HG03045 (cell line): ENCODE results near the gene OR6B2.

Experiments
- ATAC-seq: cut with Tn5 transposase; IDR thresholded peaks from one replicate; pipeline ENCODE4 v1.9.1; 2021; ENCODE audit warnings: mild to moderate bottlenecking, moderate library complexity; ENCODE audit not compliant: unreplicated experiment

OR6B2 gene

DNA sequence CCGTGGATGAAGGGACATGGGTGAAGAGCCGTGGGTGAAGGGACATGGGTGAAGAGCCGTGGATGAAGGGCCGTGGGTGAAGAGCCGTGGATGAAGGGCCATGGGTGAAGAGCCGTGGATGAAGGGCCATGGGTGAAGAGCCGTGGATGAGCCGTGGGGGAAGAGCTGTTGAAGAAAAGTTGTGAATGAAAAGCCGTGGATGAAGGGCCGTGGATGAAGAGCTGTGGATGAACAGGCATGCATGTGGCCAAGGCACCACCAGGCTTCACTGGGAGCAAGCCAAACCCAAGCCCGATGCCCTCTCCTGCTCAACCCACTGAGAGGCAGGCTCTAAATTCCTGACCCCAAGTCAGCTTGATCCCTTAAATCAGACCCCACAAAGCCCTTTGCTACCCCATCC is 12.5 kb upstream of the OR6B2 start:
- ATAC-seq = no peak

DNA sequence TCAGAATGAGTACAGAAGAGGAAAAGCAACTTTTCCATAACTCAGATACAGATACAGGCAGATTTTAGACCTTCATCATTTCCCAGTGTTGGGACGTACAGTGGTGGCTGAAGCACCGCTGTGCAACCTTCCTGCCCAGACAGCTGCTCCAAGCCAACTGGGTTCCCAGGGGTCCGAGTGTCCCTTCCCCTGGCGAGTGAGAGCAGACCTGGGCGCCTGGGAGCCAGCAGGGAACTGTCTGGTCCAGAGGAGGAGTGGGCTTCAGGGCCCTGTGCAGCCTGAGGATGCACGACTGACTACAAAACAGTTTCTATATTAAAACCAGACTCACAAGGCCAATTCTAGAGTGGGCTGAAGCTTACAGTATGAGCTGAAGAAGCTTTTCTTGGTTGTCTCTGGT is 11.1 kb upstream of the OR6B2 start:
- ATAC-seq = no peak

DNA sequence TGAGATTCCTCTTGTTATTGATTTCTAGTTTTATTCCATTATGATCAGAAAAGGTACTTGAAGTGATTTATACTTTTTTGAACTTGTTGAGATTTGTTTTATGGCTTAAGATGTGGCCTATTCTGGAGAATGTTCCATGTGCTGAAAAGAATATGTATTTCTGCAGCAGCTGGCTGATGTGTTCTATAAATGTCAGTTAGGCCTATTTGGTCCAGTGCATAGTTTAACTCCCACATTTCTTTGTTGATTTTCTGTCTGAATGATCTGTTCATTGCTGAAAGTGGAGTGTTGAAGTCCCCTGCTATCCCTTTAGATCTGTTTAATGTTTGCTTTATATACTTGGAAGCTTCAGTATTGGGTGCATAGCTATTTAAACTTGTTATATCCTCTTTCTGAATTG is 7.1 kb upstream of the OR6B2 start:
- ATAC-seq = no peak

DNA sequence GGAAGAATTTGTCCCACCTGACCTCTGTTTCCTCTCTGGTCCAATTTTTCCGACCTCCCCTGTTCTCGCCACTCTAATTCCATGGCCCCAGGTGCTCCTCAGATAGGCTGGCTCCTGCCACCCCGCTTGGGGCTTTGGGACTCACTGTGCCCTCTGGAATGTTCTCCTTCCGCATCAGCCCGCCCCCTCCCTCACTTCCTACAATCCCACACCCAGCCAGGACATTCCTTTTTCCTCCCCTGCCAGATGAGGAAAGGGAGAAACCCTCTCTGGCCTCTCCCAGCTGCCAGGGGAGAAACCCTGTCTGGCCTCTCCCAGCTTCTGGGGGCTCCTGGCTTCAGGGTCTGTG is 3.1 kb upstream of the OR6B2 start:
- ATAC-seq = no peak

DNA sequence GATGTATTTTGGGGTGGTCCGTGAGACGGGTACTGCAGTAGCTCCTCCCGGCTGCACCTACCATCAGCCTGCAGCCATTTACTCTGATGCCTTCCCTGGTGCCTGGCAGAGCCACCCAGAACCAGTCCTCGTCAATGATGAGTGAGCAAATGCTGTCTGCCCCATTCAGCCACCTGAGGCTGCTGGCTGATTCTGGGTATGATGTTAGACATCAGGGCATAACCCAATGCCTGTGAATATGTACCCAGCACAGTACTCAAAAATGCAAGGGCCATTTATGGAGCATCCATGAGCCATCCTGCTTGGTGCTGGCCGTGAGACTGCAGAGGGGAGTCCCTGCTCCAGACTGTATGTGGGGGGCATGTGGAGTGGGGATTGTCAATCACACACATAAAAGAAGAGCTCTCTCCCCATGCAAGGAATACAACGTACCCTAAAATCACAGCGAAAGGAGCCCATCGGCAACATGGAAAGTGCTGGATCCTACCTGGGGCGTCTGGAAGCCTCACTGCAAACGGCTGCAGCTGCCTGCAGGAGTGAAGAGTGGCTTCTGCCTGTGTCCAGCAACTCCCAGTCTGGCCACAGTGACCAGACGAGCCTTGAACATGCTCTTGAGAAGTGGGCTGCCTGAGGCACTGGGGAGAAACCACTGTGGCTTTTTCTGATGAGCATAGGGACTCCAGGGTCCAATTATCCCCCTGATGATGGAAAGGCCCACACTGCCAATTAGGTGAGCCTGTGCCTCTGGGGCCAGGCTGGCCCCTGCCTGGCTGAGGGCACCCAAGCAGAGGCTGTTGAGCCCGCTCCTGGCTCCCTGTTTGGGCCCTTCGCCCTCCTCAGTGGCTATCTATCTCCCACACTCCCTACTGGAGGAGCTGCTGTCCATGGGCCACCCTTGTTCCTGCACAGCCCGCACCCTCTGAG is 2.4 kb upstream of the OR6B2 start:
- no peak for ATAC-seq

DNA sequence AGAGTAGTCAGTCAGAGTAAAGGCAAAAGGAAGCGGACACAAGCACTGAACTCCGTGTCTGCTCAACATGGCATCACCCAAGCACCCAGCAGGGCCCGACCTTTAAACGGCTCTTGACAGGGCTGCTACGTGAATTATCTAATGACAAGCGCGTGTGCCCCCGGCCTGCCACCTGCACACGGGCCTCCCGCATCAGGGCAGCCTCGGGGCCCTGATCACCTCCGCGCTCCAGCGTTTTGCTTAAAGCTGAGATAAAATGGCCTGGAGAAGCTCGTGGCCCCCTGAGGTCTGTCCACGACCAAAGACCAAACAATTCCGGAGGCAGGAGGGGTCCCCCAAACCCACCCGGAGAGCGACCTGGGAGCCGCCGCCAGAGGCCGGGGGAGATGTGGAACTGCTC is 5.5 kb downstream of the OR6B2 start:
- peak; percentile 15 for ATAC-seq

DNA sequence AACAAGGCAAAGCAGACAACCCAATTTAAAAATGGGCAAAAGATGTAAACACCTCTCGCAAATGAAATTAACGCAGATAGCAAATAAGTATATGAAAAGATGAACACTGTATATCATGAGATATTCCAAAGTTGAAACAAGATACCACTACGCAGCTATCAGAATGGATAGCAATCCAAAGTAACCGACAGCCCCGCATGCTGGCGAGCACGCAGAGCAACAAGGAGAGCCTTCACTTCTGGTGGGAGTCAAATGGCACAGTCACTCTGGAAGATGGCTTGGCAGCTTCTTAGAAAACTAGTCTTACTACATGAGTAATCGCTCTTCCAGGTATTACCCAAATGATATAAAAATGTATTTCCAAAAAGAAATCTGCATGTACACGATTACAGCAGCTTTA is 6.4 kb downstream of the OR6B2 start:
- ATAC-seq = no peak

DNA sequence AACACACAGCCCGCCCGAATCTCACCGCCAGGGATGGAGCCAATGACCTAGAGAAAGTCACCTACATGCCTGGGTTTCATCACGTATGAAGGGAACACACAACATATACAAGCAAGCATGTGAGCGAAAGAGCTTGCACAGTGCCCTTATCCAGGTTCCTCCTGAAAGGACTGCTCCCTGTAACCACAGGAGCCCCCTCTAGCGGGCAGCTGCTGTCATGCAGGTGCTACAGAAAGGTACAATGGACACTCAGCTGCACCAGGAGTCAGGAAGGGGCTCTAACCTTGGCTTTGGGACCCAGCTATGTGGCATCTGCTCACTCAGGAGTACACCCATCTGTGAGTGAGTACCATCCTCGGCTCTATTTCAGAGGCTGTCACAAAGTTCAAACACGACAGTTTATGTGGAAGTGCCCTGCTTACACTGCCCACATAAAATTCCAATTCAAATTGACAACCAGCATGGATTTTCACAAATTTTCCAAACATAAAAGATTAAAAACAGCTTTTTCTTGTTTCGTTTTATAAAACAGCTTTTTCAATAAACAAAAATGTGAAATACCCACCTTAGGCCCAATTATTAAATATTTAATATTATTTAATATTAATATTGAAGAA is 8.6 kb downstream of the OR6B2 start:
- no peak for ATAC-seq

DNA sequence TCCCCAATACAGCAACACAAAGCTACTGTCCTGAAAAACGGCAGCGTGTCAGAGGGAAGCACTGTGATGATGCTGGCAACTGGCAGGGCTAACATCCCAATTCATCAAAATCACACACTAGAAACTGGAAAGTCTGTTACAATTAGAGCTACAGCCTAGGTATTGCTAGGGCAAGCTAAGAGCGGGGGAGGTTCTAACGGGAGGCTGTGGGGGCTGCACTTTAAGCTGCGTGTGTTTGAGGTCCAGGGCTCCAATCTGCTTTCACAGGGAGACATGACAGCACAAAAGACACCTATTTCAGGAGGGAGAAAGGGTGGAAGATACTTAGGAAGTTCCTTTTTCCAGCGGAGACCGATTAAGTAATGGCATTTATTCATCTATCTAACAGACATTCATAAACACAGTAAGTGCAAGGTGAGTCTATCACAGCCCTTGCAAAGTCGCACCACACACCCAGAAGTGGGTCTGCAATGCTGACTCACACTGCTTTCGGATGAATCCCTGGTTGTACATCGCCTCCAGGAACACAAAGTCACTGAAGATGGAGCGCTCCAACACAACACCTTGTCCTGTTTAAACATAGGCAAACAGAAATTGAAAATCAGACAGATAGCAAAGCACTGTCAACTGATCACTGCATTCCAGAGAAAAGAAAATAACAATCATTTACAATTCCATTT is 12.0 kb downstream of the OR6B2 start:
- no peak for ATAC-seq

DNA sequence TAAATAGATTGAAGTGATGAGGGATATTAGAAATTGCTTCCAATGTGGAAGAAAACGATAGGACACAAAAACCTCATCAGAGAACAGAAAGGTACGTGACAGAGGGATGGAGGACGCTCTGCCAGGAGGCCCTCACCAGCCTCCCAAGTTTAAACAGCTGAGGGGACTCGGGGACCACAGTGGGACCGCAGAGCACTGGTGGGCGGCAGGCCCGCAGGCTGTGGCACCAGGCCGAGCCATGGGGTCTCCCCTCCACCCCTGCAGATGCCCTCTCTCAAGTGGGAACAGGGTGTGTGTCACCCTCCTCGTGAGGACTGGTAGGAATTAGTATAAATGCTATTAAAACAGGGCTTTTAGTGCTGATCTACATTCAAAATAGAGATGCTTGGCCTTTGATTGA is 15.9 kb downstream of the OR6B2 start:
- ATAC-seq = no peak

DNA sequence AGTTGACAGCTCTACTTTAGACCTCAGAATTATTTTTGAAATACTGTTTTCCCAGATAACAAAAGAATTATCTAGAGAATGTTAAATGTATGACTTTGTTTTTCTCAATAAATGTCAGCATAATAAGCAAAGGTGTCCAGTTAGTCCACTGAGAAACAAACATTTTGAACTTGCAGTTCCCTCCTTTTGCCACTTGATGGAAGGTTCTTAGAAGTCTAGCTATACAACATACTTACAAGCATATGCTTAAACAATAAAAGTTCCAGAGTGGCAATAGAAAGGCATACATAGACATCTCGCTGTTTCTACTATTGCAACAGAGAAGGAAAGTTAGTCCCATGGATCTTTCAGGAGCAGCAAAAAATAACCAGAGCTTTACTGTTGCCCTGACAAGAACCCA is 16.9 kb downstream of the OR6B2 start:
- no peak for ATAC-seq

DNA sequence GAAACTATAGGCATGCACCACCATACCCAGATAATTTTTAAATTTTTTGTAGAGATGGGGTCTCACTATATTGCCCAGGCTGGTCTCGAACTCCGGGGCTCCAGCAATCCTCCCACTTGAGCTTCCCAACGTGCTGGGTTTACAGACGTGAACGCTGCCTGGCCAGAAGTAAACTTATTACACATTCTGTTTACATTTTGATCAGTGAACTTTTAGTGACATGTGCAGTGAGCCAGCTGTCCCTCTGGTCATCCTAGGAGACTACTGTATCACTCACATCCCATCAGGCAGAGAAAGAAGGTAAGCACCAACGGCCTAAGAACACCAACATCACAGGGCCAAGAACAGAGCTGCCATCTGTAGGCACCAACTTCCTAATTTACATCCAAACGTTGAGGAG is 27.2 kb downstream of the OR6B2 start:
- no peak for ATAC-seq

DNA sequence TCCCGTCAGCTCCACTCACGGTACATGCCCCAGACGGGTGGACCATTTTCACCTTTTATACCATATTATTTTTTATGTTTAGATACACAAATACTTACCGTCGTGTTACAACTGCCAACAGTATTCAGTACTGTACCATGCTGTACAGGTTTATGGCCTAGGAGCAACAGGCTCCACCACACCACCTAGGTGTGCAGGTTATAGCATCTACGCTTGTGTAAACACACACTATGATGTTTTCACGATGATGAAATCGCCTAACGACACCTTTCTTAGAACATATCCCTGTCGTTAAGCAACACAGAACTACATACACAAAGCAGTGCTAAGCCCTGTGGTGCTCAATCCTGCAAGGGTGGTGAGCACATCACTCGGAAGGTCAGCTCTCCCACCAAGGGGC is 29.6 kb downstream of the OR6B2 start:
- ATAC-seq = no peak

DNA sequence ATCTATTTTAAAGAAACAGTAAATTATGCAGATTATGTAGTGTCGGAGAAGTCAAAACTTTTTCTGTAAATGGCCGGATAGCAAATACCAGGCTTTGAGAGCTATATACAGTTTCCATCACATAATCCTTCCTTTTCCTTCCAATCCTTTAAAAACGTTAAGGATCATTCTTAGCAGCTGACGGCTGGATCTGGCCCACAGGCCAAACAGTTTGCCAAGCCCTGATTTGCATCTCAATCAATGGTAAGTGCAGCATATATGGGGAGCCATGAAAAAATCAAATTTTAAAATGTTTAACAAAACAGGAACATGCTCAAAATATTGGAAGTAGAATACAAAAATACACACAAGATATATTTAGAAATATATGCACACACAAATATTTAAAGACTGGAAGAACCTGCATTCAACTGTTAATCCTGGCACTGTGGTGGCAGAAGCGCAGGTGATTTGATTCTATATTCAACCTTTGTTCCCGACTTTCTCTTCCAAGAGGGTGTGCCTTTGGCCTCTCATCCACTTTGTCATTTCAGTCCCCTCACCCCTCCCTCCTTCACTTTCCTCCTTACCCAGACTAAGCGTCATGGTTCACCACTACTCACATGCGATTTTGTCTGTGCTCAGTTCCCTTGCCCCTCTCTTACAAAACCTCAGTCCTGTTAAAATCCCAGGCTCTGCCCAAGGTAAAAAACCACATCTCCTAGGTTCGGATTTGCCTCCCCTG is 32.4 kb downstream of the OR6B2 start:
- ATAC-seq = no peak

DNA sequence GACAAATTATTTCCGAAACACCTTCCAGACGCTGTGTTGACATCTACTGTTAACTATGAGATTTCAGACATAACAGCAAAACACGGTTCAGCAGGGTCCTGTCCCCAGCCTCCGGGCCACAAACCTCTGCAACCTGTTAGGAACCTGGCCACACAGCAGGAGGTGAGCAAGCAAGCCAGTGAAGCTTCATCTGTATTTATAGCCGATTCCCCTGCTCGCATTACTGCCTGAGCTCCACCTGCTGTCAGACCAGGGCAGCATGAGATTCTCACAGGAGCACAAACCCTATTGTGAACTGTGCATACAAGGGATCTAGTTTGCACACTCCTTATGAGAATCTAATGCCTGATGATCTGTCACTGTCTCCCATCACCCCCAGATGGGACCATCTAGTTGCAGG is 36.1 kb downstream of the OR6B2 start:
- ATAC-seq = no peak

DNA sequence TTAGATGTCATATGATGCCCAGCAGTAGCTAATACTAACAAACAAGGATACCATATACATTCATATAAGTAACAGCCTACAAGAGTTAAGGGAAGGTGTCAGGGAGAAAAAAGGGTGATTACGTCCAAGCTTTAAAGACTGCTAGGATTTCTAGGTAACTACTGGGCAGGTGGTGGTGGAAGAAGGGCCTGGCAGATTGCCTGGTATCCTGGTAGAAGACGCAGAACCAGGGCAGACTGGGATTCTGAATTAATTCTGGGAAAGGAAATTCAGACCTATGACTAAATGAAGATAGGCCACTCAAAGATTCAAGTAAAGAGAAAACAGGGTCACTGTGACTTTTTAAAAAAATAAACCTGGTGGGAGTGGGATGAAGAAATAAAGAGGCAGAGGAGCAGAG is 36.9 kb downstream of the OR6B2 start:
- no peak for ATAC-seq

DNA sequence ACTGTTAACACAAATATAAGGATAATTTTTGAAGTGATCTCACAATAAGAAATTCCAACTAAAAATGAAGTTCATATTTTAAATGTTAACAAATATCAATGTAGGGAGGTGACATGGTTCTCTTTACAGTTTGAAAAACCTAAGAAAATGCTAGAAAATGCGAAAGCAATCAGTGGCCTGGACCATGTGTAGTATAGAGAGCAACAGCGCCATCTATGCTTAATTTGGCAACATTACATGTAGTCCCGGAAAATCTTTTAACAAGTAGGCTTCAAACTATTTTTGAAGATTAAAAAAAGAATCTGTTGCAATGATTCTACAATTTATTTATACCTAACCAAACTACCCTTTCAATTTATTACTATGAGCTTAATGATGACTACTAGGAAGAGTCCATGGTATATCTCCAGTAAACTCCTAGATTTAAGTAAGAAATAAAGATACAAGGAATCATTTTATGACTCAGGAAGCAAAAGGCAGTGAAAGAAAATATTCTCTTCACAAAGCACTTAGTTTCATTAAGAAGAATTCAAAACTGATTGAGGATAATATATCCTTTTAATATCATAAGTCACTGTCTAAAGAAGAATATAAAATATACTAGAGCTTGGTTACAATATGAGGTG is 38.4 kb downstream of the OR6B2 start:
- no peak for ATAC-seq

DNA sequence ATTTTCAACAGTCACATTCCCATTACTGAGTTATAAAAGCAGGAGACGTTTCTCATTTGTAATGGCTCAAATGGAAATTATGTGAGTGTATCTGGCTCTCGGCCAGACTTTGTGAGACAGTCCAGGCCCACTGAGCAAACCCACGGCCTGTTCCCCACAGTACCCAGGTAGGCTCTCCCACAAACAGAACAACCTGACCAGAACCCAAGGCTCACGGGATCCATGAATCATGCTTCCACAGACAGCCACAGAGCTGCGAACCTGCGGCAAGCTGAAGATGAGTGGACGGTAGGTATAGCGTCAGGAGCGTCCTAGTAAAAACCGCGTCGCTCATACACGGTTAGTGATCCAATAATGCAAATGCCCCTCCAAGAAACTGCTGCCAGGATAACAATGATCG is 39.3 kb downstream of the OR6B2 start:
- ATAC-seq = no peak

DNA sequence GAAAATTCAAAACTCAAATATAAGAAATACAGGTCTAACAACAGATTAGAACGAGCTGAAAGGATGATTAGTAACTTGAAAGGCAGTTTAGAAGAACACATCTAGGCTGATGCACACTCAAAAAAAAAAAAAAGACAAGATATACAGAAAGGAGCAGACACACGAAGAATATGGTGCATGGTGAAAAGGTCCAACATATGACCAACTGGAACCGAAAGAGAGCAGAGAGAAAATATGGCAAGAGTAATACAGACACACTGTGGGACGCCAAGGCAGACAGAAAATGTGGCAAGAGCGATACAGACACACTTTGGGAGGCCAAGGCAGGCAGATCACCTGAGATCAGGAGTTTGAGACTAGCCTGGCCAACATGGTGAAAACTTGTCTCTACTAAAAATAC is 44.9 kb downstream of the OR6B2 start:
- no peak for ATAC-seq

DNA sequence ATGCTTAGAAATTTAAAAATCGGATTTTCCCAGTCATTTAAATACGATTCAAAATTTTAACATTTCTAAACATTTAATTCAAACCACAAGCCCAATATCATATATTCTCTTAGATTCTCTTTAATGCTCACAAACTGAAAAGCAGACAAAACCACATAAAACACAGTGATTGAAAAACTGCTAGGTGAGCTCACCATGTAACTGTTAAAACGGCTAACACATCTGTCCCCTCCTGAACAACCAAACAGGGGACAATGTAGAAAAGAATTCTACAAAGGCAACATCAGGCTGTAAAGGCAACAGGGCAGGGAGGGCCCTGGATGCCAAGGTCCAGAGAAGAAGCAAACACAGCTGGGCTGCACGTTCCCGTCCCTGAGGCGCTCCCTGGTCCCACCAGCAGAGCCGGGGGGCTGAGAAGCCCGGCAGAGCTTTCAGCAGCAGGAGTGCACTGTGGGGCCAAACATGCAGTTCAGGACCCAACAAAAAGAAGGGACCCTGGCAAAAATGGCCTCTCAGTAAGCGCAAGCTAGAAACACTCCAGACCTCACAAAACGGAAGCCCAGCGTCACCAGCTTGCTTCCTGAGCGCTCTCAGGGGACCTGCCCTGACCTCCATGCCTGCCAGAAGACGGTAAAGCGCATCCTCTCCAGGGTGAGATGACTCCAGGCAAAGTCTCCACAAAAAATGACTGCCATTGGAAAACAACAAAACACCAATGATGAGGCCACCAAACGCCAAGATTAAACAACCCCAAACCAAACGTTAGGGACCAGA is 45.6 kb downstream of the OR6B2 start:
- ATAC-seq = no peak
